Fibroblast of lung (primary cell): Measurements from ENCODE around the gene KRT16.

Source experiments
- EZH2 ChIP-seq: IDR thresholded peaks from 2 replicates; pipeline ENCODE4 v1.5.1; 2012; ENCODE audit warnings: low read length, control low read depth, mild to moderate bottlenecking; ENCODE audit errors: missing control alignments
- TF ChIP-seq, protein P1 (sequence below), 2 donors: IDR thresholded peaks in 1 of 2; conservative IDR thresholded peaks in 1 of 2; 1 replicate in 1 of 2; 2 replicates in 1 of 2; pipeline ENCODE4 v1.5.1; 2011 to 2012; ENCODE audit warnings: low read length in 2 of 2, control low read depth in 1 of 2, inconsistent platforms in 1 of 2, low read depth in 1 of 2, mild to moderate bottlenecking in 1 of 2

DNA sequence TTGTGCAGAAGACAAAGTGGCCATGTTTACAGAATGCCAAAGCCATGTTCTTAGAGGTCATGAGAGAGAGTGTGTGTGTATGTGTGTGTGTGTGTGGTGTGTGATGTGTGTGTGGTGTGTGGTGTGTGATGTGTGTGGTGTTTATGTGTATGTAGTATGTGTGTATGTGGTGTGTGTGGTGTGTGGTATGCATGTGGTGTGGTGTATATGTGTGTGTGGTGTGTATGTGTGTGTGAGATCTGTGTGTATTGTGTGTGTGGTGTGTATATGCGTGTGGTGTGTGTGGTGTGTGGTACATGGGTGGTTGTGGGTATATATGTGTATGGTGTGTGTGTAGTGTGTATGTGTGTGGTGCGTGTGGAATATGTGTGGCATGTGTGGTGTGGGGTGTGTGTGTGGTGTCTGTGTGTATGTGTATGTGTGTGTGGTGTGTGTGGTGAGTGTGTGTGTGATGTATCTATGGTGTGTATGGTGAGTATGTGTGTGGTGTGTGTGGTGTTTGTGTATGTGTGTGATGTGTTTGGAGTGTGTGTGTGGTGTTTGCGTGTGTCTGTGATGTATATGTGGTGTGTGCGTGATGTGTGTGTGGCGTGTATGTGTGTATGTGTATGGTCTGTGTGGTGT, 20.0 kb upstream of the KRT16 start:
- TF ChIP-seq, protein P1, sequence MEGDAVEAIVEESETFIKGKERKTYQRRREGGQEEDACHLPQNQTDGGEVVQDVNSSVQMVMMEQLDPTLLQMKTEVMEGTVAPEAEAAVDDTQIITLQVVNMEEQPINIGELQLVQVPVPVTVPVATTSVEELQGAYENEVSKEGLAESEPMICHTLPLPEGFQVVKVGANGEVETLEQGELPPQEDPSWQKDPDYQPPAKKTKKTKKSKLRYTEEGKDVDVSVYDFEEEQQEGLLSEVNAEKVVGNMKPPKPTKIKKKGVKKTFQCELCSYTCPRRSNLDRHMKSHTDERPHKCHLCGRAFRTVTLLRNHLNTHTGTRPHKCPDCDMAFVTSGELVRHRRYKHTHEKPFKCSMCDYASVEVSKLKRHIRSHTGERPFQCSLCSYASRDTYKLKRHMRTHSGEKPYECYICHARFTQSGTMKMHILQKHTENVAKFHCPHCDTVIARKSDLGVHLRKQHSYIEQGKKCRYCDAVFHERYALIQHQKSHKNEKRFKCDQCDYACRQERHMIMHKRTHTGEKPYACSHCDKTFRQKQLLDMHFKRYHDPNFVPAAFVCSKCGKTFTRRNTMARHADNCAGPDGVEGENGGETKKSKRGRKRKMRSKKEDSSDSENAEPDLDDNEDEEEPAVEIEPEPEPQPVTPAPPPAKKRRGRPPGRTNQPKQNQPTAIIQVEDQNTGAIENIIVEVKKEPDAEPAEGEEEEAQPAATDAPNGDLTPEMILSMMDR (conservative IDR thresholded peaks at IDR 0.05 in 1 of 2, IDR thresholded peaks at IDR 0.05 in 1 of 2; ENCODE audit: low read depth in 1 of 2, low read length in 2 of 2), result no peak
- TF ChIP-seq EZH2, result no peak
